Sigmoid colon (tissue), 7 donors: ENCODE results near the gene ENTREP1. TPM values are rescaled to one million over a fixed set of nuclear protein-coding genes. Genes with fewer than 3 reads are reported as not detected.

ENCODE experiments used
- DNase-seq: peaks from one replicate; pipeline ENCODE4 v3.0.0-alpha.2; 2019
- H3K27ac ChIP-seq, 4 donors: fragments of 200-600 bp; sonication (generic); one replicate each; pipeline ENCODE4 v1.5.1; 2016 to 2019; ENCODE audit warnings: mild to moderate bottlenecking in 1 of 4
- H3K27me3 ChIP-seq, 3 donors: fragments of 200-600 bp; sonication (generic); one replicate each; pipeline ENCODE4 v1.5.1; 2019; ENCODE audit warnings: mild to moderate bottlenecking in 1 of 3
- H3K36me3 ChIP-seq, 4 donors: fragments of 200-600 bp; sonication (generic); one replicate each; pipeline ENCODE4 v1.5.1; 2016 to 2019
- H3K4me1 ChIP-seq, 4 donors: fragments of 200-600 bp; sonication (generic); one replicate each; pipeline ENCODE4 v1.5.1; 2017 to 2019
- H3K4me3 ChIP-seq, 4 donors: fragments of 200-600 bp; sonication (generic); one replicate each; pipeline ENCODE4 v1.5.1; 2017 to 2019; ENCODE audit warnings: mild to moderate bottlenecking in 2 of 4, moderate library complexity in 1 of 4
- H3K9me3 ChIP-seq, 4 donors: fragments of 200-600 bp in 3 of 4; sonication (generic) in 3 of 4; one replicate each; pipeline versions ENCODE4 v1.5.1 to v1.6.1; 2013 to 2019
- CTCF ChIP-seq, 4 experiments: fragments of 450-650 bp in 3 of 4; fragments of 200-600 bp in 1 of 4; IDR thresholded peaks; one replicate each; pipeline ENCODE4 v1.5.1; 2016 to 2019; ENCODE audit warnings: antibody characterized with exemption in 4 of 4, mild to moderate bottlenecking in 3 of 4, moderate library complexity in 2 of 4
- EP300 ChIP-seq, 4 donors: sonication (generic); formaldehyde crosslinking; IDR thresholded peaks; one replicate each; pipeline ENCODE4 v1.6.1; 2017; ENCODE audit warnings: antibody characterized with exemption in 4 of 4
- POLR2A ChIP-seq, 2 donors: fragments of 450-650 bp; IDR thresholded peaks; one replicate each; pipeline ENCODE4 v1.6.1; 2016; ENCODE audit warnings: antibody characterized with exemption in 2 of 2, mild to moderate bottlenecking in 2 of 2, moderate library complexity in 2 of 2
- POLR2AphosphoS5 ChIP-seq, 4 donors: sonication (generic); formaldehyde crosslinking; IDR thresholded peaks; one replicate each; pipeline ENCODE4 v1.6.1; 2017; ENCODE audit warnings: antibody characterized with exemption in 4 of 4
- WGBS, 2 donors: extraction: QIAGEN DNeasy Blood & Tissue Kit; methylation state at CpG; one replicate each; pipeline ENCODE4 v1.1.7; 2013; 5-methylcytosine and 5-hydroxymethylcytosine counted together
- intact Hi-C: fragments of 100-400 bp; cut with DNase I; formaldehyde crosslinking; loops from one replicate; pipeline ENCODE4 v1.15.1; 2023
- polyA plus RNA-seq, 3 donors: library from polyadenylated mRNA; stranded (reverse); fragments of 200-250 nt; gene quantifications; one replicate each; pipeline ENCODE4 v1.2.3, GENCODE V29; 2013
- total RNA-seq, 4 donors: library from RNA; depleted of rRNA; stranded (reverse); fragments of >200 nt; gene quantifications; one replicate each; pipeline ENCODE4 v1.1.0, GENCODE V29; 2016
- donor health status: healthy with polysubstance abuse.
- donor health status: Bipolar disorder and iron deficiency.
- donor health status: healthy.

The ENTREP1 gene
- total and polyA plus RNA-seq, 7 donors = 1.2 to 81.9 (median 3.7) TPM; not detected in 1

GRCh38 chr9:69412741-69413150, 87.7 kb downstream of the ENTREP1 start:
- 35 to 43% methylated on average over 20 of the region's 20 CpGs for WGBS, 2 donors
- intact Hi-C loops = no loop called here
- H3K9me3 ChIP-seq = no peaks in the 10 kb centered on the region

DNA sequence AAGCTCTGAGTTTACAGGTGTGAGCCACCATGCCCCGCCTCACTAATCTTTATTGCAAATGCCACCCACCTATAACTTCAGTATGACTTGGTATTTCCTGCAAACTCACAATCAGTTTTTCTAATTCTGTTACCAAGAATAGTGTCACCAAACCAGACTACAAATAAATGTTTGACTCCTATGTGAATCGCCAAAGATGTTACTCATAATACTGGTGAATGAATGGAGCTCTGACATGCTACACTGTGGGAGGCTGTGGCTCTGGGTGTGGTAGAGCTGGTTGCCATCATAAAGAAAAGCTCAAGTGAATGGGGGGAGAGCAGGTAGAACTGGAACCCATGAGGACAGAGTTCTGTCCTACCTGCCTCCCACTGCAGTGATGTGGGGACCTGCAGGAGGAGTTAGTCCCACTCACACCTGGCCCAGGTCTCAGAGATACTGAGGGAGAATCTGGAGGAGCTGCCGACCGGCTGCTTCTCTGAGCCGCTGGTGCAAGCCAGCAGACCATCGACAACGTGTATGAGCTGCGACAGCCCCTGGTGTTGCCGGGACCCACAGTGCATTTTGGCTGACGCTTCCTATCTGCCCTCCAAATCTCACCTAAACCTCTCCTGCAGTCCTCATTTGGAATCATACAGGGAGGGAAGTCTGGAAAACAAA, 95.7 kb downstream of the ENTREP1 start:
- no peak for TF ChIP-seq EP300 (IDR thresholded peaks at IDR 0.05)
- H3K27ac ChIP-seq = no peak overlapping the region
- H3K36me3 ChIP-seq = no peaks in the 10 kb centered on the region
- no peaks in the 10 kb centered on the region for H3K4me1 ChIP-seq
- H3K4me3 ChIP-seq = no peak overlapping the region
- intact Hi-C loops = no loop called here
- H3K27me3 ChIP-seq = no peaks in the 10 kb centered on the region
- 87 to 88% methylated on average over 10 of the region's 10 CpGs for WGBS, 2 donors
- no peaks in the 10 kb centered on the region for H3K9me3 ChIP-seq
- DNase-seq = no peak

More at GRCh38 chr9:69412741-69413150, 87.7 kb downstream of the ENTREP1 start:
- Histone ChIP-seq H3K4me3 (peak overlapping the region in 2 of 4 donors; percentile 16 to 20), H3K27ac (no peak overlapping the region), H3K27me3 (no peaks in the 10 kb centered on the region), H3K36me3 (no peaks in the 10 kb centered on the region), H3K4me1 (no peaks in the 10 kb centered on the region)
- DNase-seq = peak; percentile 70
- TF ChIP-seq CTCF (IDR thresholded peaks at IDR 0.05) = peak; percentile 5 to 65 (median 39)
- no peak for TF ChIP-seq EP300 (IDR thresholded peaks at IDR 0.05)
- no peak for TF ChIP-seq POLR2A (IDR thresholded peaks at IDR 0.05)
- TF ChIP-seq POLR2AphosphoS5 (IDR thresholded peaks at IDR 0.05) = no peak

GRCh38 chr9:69421908-69422801, 97.1 kb downstream of the ENTREP1 start:
- intact Hi-C loops = loop anchor here (2.0 kb wide), 3 partner anchors 125 to 497 kb away; no protein-coding TSS in a partner anchor
- Histone ChIP-seq H3K36me3 (no peaks in the 10 kb centered on the region), H3K27me3 (no peaks in the 10 kb centered on the region), H3K27ac (no peak overlapping the region), H3K4me1 (no peaks in the 10 kb centered on the region), H3K9me3 (no peaks in the 10 kb centered on the region), H3K4me3 (no peak overlapping the region)
- TF ChIP-seq CTCF (IDR thresholded peaks at IDR 0.05) = peak; percentile 60 to 77 (median 70)
- no peak for TF ChIP-seq EP300 (IDR thresholded peaks at IDR 0.05)
- 56 to 61% methylated on average over 16 of the region's 16 CpGs for WGBS, 2 donors
- DNase-seq = peak; percentile 77

DNA sequence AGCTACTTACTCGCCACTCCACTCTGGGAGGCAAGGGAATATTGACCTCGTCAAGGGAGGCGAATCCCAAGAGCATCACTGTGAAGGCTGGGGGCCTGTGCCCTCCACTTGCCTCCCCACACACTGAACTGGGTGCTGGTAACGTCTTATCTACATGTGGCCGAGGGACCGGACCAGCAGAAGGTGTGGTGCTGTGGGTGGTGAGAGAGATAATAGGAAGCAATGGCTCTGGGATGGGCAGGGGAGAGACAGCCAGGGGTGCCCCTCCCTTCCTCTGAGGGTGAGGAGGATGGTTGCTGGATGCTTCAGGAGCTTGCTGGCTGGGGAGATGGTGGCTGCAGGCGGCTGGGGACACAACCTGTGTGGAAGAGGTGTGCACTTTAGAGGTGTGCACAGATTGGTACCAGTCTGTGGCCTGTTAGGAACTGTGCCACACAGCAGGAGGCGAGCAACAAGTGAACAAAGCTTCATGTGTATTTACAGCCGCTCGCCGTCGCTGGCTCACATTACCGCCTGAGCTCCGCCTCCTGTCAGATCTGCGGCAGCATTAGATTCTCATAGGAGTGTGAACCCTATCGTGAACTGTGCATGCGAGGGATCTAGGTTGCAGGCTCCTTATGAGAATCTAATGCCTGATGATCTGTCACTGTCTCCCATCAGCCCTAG, 100.3 kb downstream of the ENTREP1 start:
- H3K9me3 ChIP-seq = no peaks in the 10 kb centered on the region
- H3K4me1 ChIP-seq = no peaks in the 10 kb centered on the region
- TF ChIP-seq POLR2A (IDR thresholded peaks at IDR 0.05) (no peak), POLR2AphosphoS5 (IDR thresholded peaks at IDR 0.05) (no peak), EP300 (IDR thresholded peaks at IDR 0.05) (no peak), CTCF (IDR thresholded peaks at IDR 0.05) (no peak)
- intact Hi-C loops = no loop called here
- WGBS, 2 donors = 90 to 93% methylated on average over 17 of the region's 17 CpGs
- H3K36me3 ChIP-seq = no peaks in the 10 kb centered on the region
- DNase-seq = no peak
- no peaks in the 10 kb centered on the region for H3K27me3 ChIP-seq
- H3K4me3 ChIP-seq = no peak overlapping the region
- H3K27ac ChIP-seq = no peak overlapping the region

GRCh38 chr9:69427286-69427685, 102.3 kb downstream of the ENTREP1 start:
- no peak for TF ChIP-seq POLR2A (IDR thresholded peaks at IDR 0.05)
- TF ChIP-seq EP300 (IDR thresholded peaks at IDR 0.05) = no peak
- TF ChIP-seq CTCF (IDR thresholded peaks at IDR 0.05) = no peak
- TF ChIP-seq POLR2AphosphoS5 (IDR thresholded peaks at IDR 0.05) = no peak
- Histone ChIP-seq H3K36me3 (no peaks in the 10 kb centered on the region), H3K9me3 (no peaks in the 10 kb centered on the region), H3K27me3 (no peaks in the 10 kb centered on the region), H3K4me3 (no peak overlapping the region), H3K4me1 (no peaks in the 10 kb centered on the region), H3K27ac (no peak overlapping the region)
- no peak for DNase-seq
- intact Hi-C loops = no loop called here
- 87% methylated on average over 4 of the region's 4 CpGs for WGBS, 2 donors
